ELR (cell line): ENCODE results near the gene FBH1.
A peak's percentile ranks its signal among the peaks of the same experiment; 100 is the strongest.
"Not testable (repeated sequence)": the region's sequence is repeated elsewhere in the genome, so short reads cannot be mapped to it uniquely, and the experiment has no call there.

Source experiments
- DNase-seq: peaks from one replicate; pipeline ENCODE4 v3.0.0-alpha.2; 2015; ENCODE audit warnings: low read depth

Gene FBH1

DNA sequence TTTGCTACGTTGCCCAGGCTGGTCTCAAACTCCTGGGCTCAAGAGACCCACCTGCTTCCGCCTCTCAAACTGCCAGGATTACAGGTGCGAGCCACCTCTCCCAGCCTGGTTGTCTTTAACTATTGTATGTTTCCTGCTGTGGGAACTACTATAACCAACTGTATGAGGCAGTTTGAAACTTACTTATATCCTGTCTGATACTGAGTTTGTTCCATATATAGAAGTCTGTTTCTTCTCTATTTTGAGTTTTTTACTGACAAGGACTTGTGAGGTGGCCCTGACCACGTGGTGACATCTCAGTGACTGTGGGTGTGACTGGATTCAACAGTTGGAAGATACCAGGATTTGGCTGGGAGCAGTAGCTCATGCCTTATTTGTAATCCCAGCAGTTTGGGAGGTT lies 14.2 kb downstream of the FBH1 start:
- no peak for DNase-seq

DNA sequence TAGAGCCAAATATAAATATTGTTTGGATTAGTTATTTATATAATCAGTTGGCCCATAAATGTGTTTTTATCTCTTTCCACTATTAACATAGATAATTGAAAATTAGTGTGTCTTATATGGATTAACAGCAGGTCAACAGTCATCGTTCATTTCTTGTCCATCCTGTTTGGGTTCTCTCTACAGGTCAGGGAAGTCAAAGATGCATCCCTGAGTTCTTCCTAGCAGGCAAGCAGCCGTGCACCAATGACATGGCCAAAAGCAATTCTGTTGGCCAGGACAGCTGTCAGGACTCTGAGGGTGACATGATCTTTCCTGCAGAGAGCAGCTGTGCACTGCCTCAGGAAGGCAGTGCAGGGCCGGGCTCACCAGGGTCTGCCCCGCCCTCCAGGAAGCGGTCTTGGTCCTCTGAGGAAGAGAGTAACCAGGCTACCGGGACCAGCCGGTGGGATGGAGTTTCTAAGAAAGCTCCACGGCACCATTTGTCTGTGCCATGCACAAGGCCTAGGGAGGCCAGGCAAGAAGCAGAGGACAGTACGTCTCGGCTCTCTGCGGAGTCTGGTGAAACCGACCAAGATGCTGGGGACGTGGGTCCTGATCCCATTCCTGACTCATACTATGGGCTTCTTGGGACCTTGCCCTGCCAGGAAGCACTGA lies 15.9 kb downstream of the FBH1 start:
- DNase-seq, result no peak

DNA sequence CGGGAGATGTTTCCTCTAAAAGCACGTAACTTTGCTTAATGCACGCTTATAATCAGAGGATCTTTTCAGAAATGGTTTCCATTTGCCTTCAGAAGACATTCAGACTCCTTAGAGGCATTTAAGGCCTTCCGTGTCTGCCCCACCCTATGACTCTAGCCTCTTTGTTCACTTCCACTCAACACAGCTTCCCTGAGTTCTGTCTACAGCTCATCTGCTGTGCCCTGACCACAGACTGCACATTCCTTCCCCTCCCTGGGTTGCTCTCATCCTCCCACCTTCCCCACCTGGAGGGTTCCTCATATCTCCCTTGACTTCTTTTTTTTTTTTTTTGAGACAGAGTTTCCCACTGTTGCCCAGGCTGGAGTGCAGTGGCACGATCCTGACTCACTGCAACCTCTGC lies 16.6 kb downstream of the FBH1 start:
- no peak for DNase-seq

- DNase-seq, result not testable (repeated sequence)
Observed at GRCh38 chr10:5908676-5909075, 18.6 kb downstream of the FBH1 start.

- no peak for DNase-seq
Observed at GRCh38 chr10:5910323-5911100, 20.5 kb downstream of the FBH1 start.

GRCh38 chr10:5911670-5912069 lies 21.6 kb downstream of the FBH1 start:
- DNase-seq, result no peak

DNA sequence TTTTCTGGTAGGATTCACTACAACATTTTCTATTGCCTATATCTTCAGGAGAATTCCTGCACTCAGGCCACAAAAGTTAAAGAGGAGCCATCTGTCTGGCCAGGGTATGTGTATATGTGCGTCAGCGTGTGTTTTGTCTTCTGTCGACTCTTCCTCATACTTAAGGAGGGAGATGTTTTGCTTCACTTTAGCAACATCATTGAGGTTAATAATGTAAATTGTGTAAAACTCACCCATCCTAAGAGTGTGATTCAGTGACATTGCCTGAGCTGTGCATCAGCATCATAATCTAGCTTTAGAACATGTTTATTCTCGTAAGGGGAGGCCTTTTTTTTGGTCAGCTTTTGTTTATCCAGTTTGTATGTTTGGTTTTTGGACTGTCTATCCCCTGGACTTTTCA lies 23.7 kb downstream of the FBH1 start:
- no peak for DNase-seq

GRCh38 chr10:5915451-5915850 lies 25.4 kb downstream of the FBH1 start:
- DNase-seq, result no peak

DNA sequence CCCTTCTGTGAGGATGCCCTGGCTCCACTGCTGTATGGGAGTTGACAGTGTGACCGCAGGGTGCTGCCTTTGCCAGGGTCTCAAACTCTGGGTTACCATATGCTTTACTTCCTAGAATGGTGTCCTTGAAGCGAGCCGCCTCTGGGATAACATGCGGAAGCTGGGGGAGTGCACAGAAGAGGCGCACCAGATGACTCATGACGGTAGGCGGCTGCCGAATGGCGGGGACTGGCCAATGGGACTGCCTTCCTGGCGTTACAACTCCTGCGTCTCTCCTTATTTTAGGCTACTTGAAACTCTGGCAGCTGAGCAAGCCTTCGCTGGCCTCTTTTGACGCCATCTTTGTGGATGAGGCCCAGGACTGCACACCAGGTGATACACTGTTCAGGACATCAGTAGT lies 27.3 kb downstream of the FBH1 start:
- no peak for DNase-seq

DNA sequence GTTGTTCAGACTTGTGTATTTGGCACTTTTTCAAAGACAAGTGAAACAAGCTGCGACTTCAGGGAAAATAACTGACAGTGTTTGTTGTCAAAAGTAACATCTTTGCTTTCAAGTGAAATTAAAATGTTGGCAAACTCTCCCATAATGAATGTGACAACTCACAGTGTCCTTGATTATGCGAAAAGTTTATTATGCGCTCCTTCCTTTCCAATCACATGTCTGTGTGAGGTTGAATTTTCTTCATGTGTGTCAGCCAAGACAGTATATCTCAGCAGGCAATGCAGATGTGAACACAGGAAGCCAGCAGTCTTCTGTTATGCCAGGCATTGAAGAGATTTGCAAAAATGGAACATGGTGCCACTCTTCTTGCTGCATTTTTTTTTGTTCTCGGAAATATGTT lies 28.7 kb downstream of the FBH1 start:
- DNase-seq, result no peak

DNA sequence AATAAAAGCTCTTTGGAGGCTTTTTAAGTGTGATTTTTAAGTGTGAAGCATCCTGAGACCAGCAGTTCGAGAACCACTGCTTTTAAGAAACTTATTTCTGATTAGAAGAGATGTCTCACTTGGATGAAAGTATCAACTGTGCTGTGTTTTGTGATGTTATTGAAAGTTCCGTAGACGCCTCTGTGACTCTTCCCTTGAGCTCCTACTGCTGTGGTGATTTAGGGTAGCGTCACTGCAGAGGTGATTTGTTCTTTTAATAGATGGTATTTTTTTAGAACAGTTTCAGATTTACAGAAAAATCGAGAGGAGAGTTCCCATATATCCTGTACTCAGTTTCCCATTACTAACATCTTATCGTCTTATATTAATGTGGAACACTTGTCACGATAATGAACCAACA lies 29.5 kb downstream of the FBH1 start:
- DNase-seq, result no peak

GRCh38 chr10:5921746-5922145 lies 31.7 kb downstream of the FBH1 start:
- no peak for DNase-seq

DNA sequence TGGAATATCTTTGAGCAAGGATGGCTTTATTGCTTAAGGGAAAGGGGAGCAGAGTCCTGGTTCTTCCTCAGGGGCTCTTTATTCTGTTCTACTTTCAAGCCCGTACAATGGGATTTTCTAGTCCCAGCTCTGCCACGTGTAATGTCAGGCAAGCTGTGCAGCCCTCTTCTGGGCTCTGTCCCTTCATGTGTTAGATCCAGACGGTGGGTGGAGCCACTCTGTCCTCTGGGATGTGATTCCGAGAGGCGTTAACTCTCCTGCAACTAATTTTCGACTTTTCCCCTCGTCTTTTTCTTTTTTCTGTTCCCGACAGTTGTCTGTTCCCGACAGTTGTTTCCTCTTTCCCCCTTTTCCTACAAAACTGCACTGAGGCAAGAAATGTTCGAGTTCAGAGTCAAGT lies 34.8 kb downstream of the FBH1 start:
- no peak for DNase-seq

DNA sequence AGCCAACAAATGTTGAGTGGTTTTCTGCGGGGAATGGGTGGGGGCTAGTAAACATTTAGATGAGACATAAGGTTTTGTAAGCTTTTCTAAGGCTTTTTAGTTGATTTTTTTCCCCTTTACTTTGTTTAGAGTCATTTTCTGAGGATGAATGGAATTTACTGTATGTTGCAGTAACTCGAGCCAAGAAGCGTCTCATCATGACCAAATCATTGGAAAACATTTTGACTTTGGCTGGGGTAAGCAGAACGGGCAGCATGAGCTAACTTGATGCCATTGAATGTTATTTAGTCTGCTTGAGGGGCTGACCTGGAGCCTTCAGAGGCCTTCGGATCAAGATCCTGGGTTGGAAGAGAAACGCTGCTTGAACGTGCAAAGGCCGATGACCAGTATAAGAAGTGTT lies 37.3 kb downstream of the FBH1 start:
- peak; percentile 20 for DNase-seq

DNA sequence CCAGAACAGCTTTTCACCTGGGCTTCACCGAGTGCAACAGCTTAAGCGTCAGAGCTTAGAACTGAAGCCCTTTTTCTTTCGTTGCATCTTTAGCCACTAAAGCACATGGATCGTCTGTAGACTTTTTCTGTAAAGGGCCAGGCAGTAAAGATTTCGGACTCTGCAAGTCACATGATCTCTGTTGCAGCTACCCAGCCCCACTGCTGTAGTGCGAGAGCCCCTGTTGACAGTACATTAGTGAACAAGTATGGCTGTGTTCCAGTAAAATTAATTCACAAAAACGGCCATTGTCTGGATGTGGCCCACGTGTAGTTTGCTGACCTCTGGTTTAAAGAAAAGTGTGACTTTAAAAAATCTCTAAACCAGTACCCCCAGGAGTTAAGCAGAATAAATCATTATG lies 39.4 kb downstream of the FBH1 start:
- DNase-seq, result no peak

GRCh38 chr10:5930272-5930671 lies 40.2 kb downstream of the FBH1 start:
- no peak for DNase-seq

DNA sequence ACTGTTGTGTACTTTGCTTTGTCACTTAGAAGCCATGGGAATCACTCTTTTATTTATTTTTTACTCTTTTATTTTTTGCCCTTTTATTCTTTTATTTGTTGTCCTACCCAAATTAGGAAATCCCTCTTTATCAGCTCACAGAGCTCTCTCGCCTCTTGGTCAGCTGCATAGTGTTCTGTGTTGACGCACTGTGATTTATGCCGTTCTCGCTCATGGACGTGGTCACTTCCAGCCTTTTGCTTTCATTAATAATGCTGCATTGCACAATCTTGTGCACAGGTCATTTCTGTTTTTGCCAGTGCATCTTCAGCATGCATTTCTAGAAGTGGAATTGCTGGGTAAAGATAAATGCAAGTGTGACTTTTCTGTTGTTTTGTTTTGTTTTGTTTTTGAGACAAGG lies 42.3 kb downstream of the FBH1 start:
- DNase-seq, result no peak

DNA sequence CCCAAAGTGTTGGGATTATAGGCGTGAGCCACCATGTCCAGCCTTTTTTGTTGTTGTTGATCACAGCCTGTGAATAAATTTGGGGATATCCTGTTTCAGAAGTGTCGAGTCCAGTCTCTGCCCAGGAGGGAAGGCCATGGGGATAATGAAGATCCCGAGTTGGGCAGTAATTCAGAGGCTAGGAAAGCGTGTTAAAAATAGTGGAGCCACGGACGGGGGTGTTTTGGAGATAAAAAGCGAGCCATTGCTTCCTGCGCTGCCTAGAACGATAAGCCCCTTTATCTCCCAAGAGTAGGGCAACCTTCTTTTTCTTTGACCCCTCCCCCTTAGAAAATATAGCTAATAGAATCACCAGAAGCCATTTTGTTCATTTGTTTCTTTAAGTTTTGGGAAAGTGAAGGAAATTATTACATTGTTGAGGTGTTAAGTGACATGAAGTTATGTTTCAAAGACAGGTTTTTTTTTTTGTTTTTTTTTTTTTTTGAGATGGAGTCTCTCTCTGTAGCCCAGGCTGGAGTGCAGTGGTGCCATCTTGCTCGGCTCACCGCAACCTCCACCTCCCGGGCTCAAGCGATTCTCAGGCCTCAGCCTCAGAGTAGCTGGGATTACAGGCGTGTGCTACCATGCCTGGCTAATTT lies 44.0 kb downstream of the FBH1 start:
- no peak for DNase-seq

- DNase-seq, result no peak
Observed at GRCh38 chr10:5935628-5936027, 45.6 kb downstream of the FBH1 start.

GRCh38 chr10:5937016-5937415 lies 47.0 kb downstream of the FBH1 start:
- no peak for DNase-seq

DNA sequence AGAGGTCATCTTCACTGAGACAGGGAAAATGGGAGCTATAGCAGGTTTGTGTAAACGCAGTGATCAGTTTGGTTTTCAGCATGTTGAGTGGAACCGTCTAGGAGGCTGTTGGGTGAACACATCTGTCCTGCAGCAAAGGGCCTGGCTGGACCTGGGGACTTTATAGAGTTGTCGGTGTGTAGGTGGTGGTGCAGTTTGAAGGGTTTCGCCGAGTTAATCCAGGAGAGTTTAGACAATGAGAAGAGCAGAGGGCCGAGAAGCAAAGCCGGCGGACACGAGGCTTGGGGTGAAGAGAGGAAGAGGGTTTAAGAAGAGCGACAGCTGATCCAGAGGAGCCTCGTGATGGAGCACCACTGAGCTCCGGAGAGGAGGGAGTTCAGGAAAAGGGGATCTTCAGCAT lies 48.2 kb downstream of the FBH1 start:
- no peak for DNase-seq

- no peak for DNase-seq
Observed at GRCh38 chr10:5940807-5941218, 50.8 kb downstream of the FBH1 start.

DNA sequence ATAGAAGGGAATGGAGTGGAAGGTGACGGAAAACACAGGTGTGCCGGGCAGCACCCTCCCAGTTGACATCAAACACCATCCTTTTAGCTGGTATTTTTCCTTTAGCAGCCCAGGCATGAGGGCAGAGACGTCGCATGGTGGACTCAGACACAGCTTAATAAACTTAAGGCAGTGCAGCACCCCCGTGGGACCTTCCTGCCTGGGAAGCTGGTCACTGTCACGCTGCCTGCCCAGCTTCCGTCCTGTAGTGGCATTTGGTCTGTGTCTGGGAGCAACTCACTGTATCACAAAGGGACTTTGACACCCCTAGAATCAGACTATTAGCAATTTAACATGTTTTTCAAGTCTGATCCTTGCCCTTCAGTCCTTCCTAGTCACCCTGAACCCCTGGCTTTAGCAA lies 51.5 kb downstream of the FBH1 start:
- no peak for DNase-seq

- DNase-seq, result no peak
Observed at GRCh38 chr10:5942001-5942400, 52.0 kb downstream of the FBH1 start.
